ENCODE data around the gene MYB. TPM values are rescaled to one million over a fixed set of nuclear protein-coding genes. Genes with fewer than 3 reads are reported as not detected.

The MYB gene
- total and polyA plus RNA-seq, 5 donors, result 0.12 to 0.14 TPM; not detected in 3

DNA sequence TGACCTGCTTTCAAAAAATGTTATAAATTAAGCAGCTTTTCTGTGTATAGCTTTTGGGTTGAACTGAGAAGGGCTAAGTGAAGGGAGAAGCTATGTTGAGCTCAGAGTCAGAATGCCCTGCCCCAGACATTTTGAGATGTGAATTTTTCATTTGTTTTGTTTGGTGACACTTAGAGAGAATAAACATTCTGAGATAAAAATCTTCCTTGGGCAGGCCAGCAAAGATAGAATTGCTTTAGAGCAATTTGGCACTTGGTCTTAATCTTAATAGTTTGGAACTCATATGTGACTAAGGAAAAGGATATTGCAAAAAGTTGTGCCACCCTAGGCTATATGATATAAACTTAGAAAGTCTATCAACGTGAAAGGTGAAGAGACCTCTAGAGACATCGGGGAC is 30.2 kb downstream of the MYB start:
- intact Hi-C loops (cut with DNase I), result no loop called here
- Histone ChIP-seq H3K9me3 (ENCODE audit: control insufficient read depth, low read length) (no peaks in the 10 kb centered on the region), H3K4me3 (ENCODE audit: low read length) (no peak overlapping the region), H3K27me3 (ENCODE audit: control insufficient read depth, insufficient read depth) (no peaks in the 10 kb centered on the region), H3K27ac (ENCODE audit: low read length) (no peak overlapping the region), H3K4me1 (ENCODE audit: control insufficient read depth, insufficient read depth, low read length) (no peaks in the 10 kb centered on the region)
- WGBS, result 89% methylated on average over 2 of the region's 2 CpGs
- no peak for DNase-seq
- no peak for ATAC-seq

DNA sequence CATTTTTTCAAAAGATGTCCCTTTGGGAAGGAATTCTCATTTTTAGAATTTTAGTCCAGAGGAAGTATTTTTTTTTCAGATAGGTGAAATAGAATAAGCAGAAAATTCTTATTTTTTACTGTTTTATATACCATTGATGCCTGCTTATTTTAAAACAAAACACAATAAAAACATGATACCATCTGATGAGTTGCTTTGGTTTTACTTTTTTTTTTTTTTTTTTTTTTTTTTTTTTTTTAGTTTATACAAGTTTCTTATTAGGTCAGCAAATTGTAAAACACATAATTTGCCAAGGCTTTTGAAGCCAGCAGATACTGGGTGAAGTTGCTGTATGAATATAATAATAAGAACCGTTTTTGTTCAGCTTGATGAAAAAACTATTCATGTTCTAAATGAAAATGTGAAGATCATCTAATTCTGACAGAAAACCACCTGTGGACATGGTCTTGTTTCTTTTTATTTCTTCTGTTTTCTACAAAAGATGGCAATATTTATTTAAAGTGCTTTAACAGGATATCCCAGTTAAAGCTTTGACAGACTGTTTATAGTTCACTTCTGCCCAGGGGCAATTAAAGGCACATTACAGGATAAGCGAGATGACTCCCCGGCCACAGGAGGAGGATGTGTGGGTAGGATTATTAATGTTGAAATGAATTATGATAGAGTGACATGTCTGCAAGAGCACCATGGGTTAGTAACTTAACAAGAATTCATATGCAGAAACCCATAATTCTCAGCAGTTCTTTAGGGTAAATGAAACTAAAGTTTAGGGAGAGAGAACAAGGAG is 31.1 kb downstream of the MYB start:
- no peaks in the 10 kb centered on the region for H3K9me3 ChIP-seq (ENCODE audit: control insufficient read depth, low read length)
- no peak overlapping the region for H3K27ac ChIP-seq (ENCODE audit: low read length)
- no peaks in the 10 kb centered on the region for H3K4me1 ChIP-seq (ENCODE audit: control insufficient read depth, insufficient read depth, low read length)
- no peak overlapping the region for H3K4me3 ChIP-seq (ENCODE audit: low read length)
- intact Hi-C loops (cut with DNase I), result no loop called here
- DNase-seq (no peak), ATAC-seq (no peak)
- no peaks in the 10 kb centered on the region for H3K27me3 ChIP-seq (ENCODE audit: control insufficient read depth, insufficient read depth)
- 66% methylated on average over 3 of the region's 3 CpGs for WGBS

DNA sequence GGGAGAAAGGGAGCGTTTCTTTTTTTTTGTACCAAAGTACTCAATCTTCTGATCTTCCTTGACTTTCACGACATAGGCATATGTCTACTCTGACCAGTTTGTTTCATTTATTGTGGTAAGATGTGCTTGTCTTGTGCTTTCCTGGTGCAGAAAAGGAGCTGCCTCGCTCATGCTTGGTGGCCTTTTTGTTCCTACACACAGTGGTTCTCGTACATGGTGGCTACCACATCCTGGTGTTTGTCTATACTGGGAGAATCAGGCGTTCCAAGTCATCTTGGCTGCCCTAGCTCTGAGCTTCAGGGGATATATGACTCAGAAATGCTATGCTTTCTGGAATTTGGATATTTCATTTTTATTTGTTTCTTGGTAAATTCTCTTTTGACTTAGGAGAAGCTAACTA is 31.8 kb downstream of the MYB start:
- Histone ChIP-seq H3K27ac (ENCODE audit: low read length) (no peak overlapping the region), H3K4me3 (ENCODE audit: low read length) (no peak overlapping the region), H3K9me3 (ENCODE audit: control insufficient read depth, low read length) (no peaks in the 10 kb centered on the region), H3K27me3 (ENCODE audit: control insufficient read depth, insufficient read depth) (no peaks in the 10 kb centered on the region), H3K4me1 (ENCODE audit: control insufficient read depth, insufficient read depth, low read length) (no peaks in the 10 kb centered on the region)
- WGBS, result 91% methylated on average over 5 of the region's 5 CpGs
- ATAC-seq, result no peak
- DNase-seq, result no peak
- intact Hi-C loops (cut with DNase I), result no loop called here

DNA sequence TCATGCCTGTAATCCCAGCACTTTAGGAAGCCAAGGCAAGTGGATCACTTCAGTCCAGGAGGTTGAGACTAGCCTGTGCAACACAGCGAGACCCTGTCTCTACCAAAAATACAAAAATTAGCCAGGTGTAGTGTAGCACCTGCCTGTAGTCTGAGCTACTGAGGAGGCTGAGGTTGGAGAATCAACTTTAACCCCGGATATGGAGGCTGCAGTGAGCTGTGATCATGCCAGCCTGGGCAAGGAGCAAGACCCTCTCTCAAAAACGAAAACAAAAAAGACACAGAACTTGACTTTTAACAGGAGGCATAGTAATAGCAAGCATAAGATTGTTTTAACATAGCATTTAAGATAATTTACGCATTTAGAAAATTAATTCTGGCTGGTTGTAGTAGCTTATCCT is 32.5 kb downstream of the MYB start:
- Histone ChIP-seq H3K27me3 (ENCODE audit: control insufficient read depth, insufficient read depth) (no peaks in the 10 kb centered on the region), H3K4me1 (ENCODE audit: control insufficient read depth, insufficient read depth, low read length) (no peaks in the 10 kb centered on the region), H3K9me3 (ENCODE audit: control insufficient read depth, low read length) (no peaks in the 10 kb centered on the region), H3K4me3 (ENCODE audit: low read length) (no peak overlapping the region), H3K27ac (ENCODE audit: low read length) (no peak overlapping the region)
- intact Hi-C loops (cut with DNase I), result no loop called here
- DNase-seq (no peak), ATAC-seq (no peak)
- 68% methylated on average over 4 of the region's 4 CpGs for WGBS

DNA sequence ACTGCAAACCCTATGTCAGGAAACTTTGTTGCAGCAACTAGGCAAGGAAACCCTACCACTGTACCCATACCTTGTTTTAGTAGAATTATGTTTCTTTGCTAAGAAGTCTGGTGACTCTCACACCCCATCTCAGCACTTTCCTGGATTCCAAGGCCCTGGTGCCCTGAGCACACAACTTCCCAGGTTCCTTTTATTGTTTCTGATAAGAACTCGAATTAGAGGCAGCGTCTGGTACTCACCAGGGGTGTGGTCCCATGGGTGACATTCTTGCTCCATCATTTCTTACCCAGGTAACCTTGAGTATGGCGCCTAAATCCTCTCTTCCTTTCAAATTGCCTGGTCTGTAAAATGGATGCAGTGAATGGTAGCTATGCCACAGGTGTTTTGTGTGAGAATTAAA is 34.1 kb downstream of the MYB start:
- 66% methylated on average over 3 of the region's 3 CpGs for WGBS
- H3K27ac ChIP-seq (ENCODE audit: low read length), result no peak overlapping the region
- no peak for DNase-seq
- no peaks in the 10 kb centered on the region for H3K27me3 ChIP-seq (ENCODE audit: control insufficient read depth, insufficient read depth)
- no peaks in the 10 kb centered on the region for H3K9me3 ChIP-seq (ENCODE audit: control insufficient read depth, low read length)
- no peak for ATAC-seq
- no peaks in the 10 kb centered on the region for H3K4me1 ChIP-seq (ENCODE audit: control insufficient read depth, insufficient read depth, low read length)
- intact Hi-C loops (cut with DNase I), result no loop called here
- H3K4me3 ChIP-seq (ENCODE audit: low read length), result no peak overlapping the region

DNA sequence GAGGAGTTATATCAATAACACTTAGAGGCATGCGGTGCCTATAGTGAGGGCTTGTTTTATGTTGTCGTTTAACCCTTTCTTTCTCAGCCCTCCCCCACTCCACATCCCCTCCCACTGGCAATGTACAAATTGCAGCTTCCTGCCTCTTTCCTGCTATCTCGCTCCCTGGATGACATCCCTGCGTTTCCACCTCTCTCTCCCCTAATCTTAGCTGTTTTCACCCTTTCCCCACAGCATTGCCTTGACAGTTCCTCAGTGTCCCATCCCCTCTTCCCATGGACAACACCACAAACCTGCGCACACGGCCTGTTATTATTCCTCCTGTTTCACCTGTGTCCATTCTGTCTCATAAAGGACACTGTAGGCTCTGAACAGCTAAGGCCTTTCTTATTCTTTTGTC is 34.5 kb downstream of the MYB start:
- Histone ChIP-seq H3K9me3 (ENCODE audit: control insufficient read depth, low read length) (no peaks in the 10 kb centered on the region), H3K4me1 (ENCODE audit: control insufficient read depth, insufficient read depth, low read length) (no peaks in the 10 kb centered on the region), H3K27ac (ENCODE audit: low read length) (no peak overlapping the region), H3K4me3 (ENCODE audit: low read length) (no peak overlapping the region), H3K27me3 (ENCODE audit: control insufficient read depth, insufficient read depth) (no peaks in the 10 kb centered on the region)
- intact Hi-C loops (cut with DNase I), result no loop called here
- 66% methylated on average over 6 of the region's 6 CpGs for WGBS
- no peak for ATAC-seq
- no peak for DNase-seq

DNA sequence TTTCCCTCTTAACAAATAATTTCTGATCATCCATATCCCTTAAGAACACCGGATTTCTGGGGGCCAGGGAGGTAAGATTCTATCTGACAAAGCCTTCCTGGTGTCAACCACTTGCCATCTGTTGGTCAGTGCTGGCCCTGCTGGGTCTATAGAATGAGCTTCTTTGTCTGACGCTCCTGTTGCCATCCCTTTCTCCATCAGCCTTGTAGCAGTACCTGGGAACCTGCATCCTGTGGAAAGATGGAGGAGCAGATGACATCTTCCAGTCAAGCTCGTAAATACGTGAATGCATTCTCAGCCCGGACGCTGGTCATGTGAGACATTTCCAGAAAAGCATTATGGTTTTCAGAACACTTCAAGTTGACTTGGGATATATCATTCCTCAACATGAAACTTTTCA is 36.6 kb downstream of the MYB start:
- H3K9me3 ChIP-seq (ENCODE audit: control insufficient read depth, low read length), result no peaks in the 10 kb centered on the region
- ATAC-seq (no peak), DNase-seq (no peak)
- 94% methylated on average over 6 of the region's 6 CpGs for WGBS
- no peaks in the 10 kb centered on the region for H3K27me3 ChIP-seq (ENCODE audit: control insufficient read depth, insufficient read depth)
- H3K4me1 ChIP-seq (ENCODE audit: control insufficient read depth, insufficient read depth, low read length), result no peaks in the 10 kb centered on the region
- intact Hi-C loops (cut with DNase I), result no loop called here
- no peak overlapping the region for H3K4me3 ChIP-seq (ENCODE audit: low read length)
- no peak overlapping the region for H3K27ac ChIP-seq (ENCODE audit: low read length)

DNA sequence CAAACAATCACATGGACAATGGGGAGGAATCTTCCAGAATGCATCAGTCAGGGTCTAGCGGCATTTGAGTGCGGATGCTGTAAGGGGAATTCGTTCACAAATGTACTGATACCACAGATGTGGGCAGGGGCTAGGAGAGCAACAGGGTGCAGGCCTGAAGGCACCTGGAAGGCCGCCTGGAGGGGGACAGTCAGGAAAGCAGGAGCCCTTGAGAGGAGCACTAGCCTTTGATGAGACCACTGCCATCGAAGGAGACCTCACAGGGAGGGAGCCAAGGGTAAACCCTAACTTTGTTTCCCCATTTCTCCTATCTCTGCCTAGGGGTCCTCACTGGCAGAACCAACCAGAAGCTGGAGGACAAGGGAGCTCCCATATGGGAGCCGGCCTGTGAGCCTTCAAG is 38.2 kb downstream of the MYB start:
- DNase-seq (no peak), ATAC-seq (no peak)
- no peak overlapping the region for H3K27ac ChIP-seq (ENCODE audit: low read length)
- intact Hi-C loops (cut with DNase I), result no loop called here
- H3K4me1 ChIP-seq (ENCODE audit: control insufficient read depth, insufficient read depth, low read length), result no peaks in the 10 kb centered on the region
- H3K27me3 ChIP-seq (ENCODE audit: control insufficient read depth, insufficient read depth), result peaks cover 2% of the 10 kb centered on the region
- H3K4me3 ChIP-seq (ENCODE audit: low read length), result no peak overlapping the region
- H3K9me3 ChIP-seq (ENCODE audit: control insufficient read depth, low read length), result no peaks in the 10 kb centered on the region
- WGBS, result 94% methylated on average over 6 of the region's 6 CpGs

DNA sequence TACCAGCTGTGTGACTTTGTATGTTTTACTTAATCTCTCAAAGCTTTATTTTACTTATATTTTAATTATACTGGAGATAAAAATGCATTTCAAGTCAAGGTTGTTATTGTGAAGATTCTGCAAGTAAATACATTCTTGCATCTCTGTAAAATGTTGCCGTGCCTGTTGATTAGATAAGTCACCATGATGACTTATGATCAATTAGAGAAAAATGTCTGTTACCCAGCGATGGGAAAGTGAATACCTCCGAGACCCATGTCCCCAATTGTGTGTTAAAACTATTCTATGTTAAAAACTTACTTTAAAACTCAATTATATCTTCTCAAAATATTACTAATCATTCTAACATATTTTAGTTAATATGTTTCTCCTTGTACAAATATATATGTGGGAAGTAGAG is 39.9 kb downstream of the MYB start:
- ATAC-seq (no peak), DNase-seq (no peak)
- Histone ChIP-seq H3K9me3 (ENCODE audit: control insufficient read depth, low read length) (no peaks in the 10 kb centered on the region), H3K4me3 (ENCODE audit: low read length) (no peak overlapping the region), H3K27me3 (ENCODE audit: control insufficient read depth, insufficient read depth) (peaks cover 2% of the 10 kb centered on the region), H3K27ac (ENCODE audit: low read length) (no peak overlapping the region), H3K4me1 (ENCODE audit: control insufficient read depth, insufficient read depth, low read length) (no peaks in the 10 kb centered on the region)
- intact Hi-C loops (cut with DNase I), result no loop called here
- 86% methylated on average over 3 of the region's 3 CpGs for WGBS

DNA sequence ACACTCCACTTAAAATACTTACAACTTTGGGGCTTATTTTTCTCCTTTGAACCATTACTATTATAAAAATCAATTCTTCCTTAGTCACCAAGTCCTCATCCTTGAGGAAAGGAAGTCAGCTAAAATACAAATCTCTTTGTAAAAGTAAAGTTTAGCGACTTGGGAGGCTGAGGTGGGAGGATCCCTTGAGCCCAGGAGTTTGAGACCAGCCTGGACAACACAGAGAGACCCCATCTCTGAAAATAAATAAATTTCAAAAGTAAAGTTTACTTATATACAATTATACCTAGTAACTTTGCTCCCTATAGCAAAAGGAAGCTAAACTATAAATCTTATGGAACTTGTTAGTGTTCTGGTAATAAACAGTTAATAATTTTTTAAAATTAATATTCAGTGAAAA is 40.4 kb downstream of the MYB start:
- intact Hi-C loops (cut with DNase I), result no loop called here
- H3K4me1 ChIP-seq (ENCODE audit: control insufficient read depth, insufficient read depth, low read length), result no peaks in the 10 kb centered on the region
- no peak overlapping the region for H3K4me3 ChIP-seq (ENCODE audit: low read length)
- H3K27ac ChIP-seq (ENCODE audit: low read length), result no peak overlapping the region
- H3K9me3 ChIP-seq (ENCODE audit: control insufficient read depth, low read length), result no peaks in the 10 kb centered on the region
- peaks cover 2% of the 10 kb centered on the region for H3K27me3 ChIP-seq (ENCODE audit: control insufficient read depth, insufficient read depth)
- no peak for ATAC-seq
- WGBS, result 78% methylated on average over 1 of the region's 1 CpG
- no peak for DNase-seq

DNA sequence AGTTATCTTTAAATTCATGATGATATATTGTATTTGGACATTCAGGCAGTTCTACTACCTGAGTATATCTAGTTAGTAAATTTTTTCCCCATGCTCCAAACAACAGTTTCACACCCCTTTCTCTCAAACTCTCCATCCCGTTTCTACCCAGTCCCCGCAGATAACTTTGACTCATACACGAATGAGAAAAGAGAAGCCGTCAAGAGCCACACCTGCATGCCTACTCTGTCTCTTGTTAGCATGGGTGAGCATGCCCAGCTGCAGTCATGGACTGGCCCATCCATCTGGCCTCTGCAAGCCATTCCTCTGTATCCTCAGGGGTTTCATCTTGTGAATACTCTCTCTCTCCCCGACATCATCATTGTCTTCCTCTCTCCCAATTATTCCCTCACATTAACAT is 41.5 kb downstream of the MYB start:
- Histone ChIP-seq H3K4me3 (ENCODE audit: low read length) (no peak overlapping the region), H3K27ac (ENCODE audit: low read length) (no peak overlapping the region), H3K4me1 (ENCODE audit: control insufficient read depth, insufficient read depth, low read length) (no peaks in the 10 kb centered on the region), H3K9me3 (ENCODE audit: control insufficient read depth, low read length) (no peaks in the 10 kb centered on the region), H3K27me3 (ENCODE audit: control insufficient read depth, insufficient read depth) (peaks cover 2% of the 10 kb centered on the region)
- ATAC-seq, result no peak
- no peak for DNase-seq
- intact Hi-C loops (cut with DNase I), result no loop called here
- 85% methylated on average over 5 of the region's 5 CpGs for WGBS
